Trophoblast cell (in vitro differentiated cells and primary cell): ENCODE results near the gene ARFGEF3. TPM values are rescaled to one million over a fixed set of nuclear protein-coding genes. Genes with fewer than 3 reads are reported as not detected.

Experiments used
- DNase-seq, 2 donors: peaks; one replicate each; pipeline ENCODE4 v3.0.0-alpha.2; 2016
- H2AFZ ChIP-seq: 2 replicates; pipeline ENCODE4 v1.6.1; 2013; ENCODE audit warnings: low read length, moderate library complexity, mild to moderate bottlenecking; ENCODE audit not compliant: insufficient read depth, poor library complexity
- H2AK5ac ChIP-seq: 2 replicates; pipeline ENCODE4 v1.6.1; 2013; ENCODE audit warnings: mild to moderate bottlenecking, low read length
- H2BK120ac ChIP-seq: 2 replicates; pipeline ENCODE4 v1.6.1; 2013; ENCODE audit warnings: low read length, mild to moderate bottlenecking, moderate library complexity; ENCODE audit not compliant: insufficient read depth, poor library complexity
- H2BK12ac ChIP-seq: 2 replicates; pipeline ENCODE4 v1.6.1; 2013; ENCODE audit warnings: mild to moderate bottlenecking, low read length, moderate library complexity
- H2BK5ac ChIP-seq: 2 replicates; pipeline ENCODE4 v1.6.1; 2013; ENCODE audit warnings: low read length, low read depth, moderate library complexity, mild to moderate bottlenecking; ENCODE audit not compliant: poor library complexity
- H3K14ac ChIP-seq: 2 replicates; pipeline ENCODE4 v1.6.1; 2013; ENCODE audit warnings: mild to moderate bottlenecking, low read length
- H3K18ac ChIP-seq: 2 replicates; pipeline ENCODE4 v1.6.1; 2013; ENCODE audit warnings: mild to moderate bottlenecking, low read length
- H3K23ac ChIP-seq: 2 replicates; pipeline ENCODE4 v1.6.1; 2013; ENCODE audit warnings: low read length
- H3K27ac ChIP-seq: 2 replicates; pipeline ENCODE4 v1.5.1; 2013; ENCODE audit warnings: low read depth, mild to moderate bottlenecking, inconsistent platforms, low read length, moderate library complexity
- H3K27me3 ChIP-seq: 2 replicates; pipeline ENCODE4 v1.6.1; 2013; ENCODE audit warnings: inconsistent platforms, mild to moderate bottlenecking, low read length, moderate library complexity; ENCODE audit not compliant: insufficient read depth
- H3K36me3 ChIP-seq, 2 experiments: 1 replicate in 1 of 2; 2 replicates in 1 of 2; pipeline ENCODE4 v1.6.1; 2013; ENCODE audit warnings: low read length in 2 of 2, mild to moderate bottlenecking in 2 of 2, moderate library complexity in 1 of 2; ENCODE audit not compliant: insufficient read depth in 2 of 2, control insufficient read depth in 1 of 2
- H3K4ac ChIP-seq: 2 replicates; pipeline ENCODE4 v1.6.1; 2013; ENCODE audit warnings: low read depth, mild to moderate bottlenecking, low read length, moderate library complexity
- H3K4me1 ChIP-seq, 2 experiments: 1 replicate in 1 of 2; 2 replicates in 1 of 2; pipeline ENCODE4 v1.6.1; 2013; ENCODE audit warnings: low read length in 2 of 2, mild to moderate bottlenecking in 2 of 2, moderate library complexity in 1 of 2; ENCODE audit not compliant: insufficient read depth in 2 of 2, control insufficient read depth in 1 of 2
- H3K4me2 ChIP-seq: 2 replicates; pipeline ENCODE4 v1.6.1; 2013; ENCODE audit warnings: inconsistent platforms, mild to moderate bottlenecking, low read length, moderate library complexity
- H3K4me3 ChIP-seq: 2 replicates; pipeline ENCODE4 v1.5.1; 2013; ENCODE audit warnings: mild to moderate bottlenecking, low read depth, low read length, inconsistent platforms
- H3K79me1 ChIP-seq: one replicate; pipeline ENCODE4 v1.6.1; 2013; ENCODE audit warnings: low read length
- H3K79me2 ChIP-seq: 2 replicates; pipeline ENCODE4 v1.6.1; 2013; ENCODE audit warnings: low read length, mild to moderate bottlenecking; ENCODE audit not compliant: control insufficient read depth, insufficient read depth, poor library complexity
- H3K9ac ChIP-seq: 2 replicates; pipeline ENCODE4 v1.6.1; 2013; ENCODE audit warnings: mild to moderate bottlenecking, low read length
- H3K9me3 ChIP-seq: 2 replicates; pipeline ENCODE4 v1.6.1; 2013; ENCODE audit warnings: low read depth, mild to moderate bottlenecking, control low read depth, inconsistent platforms, low read length; ENCODE audit not compliant: insufficient read depth
- H4K12ac ChIP-seq: 2 replicates; pipeline ENCODE4 v1.6.1; 2013; ENCODE audit warnings: low read depth, mild to moderate bottlenecking, low read length, moderate library complexity
- H4K8ac ChIP-seq: 2 replicates; pipeline ENCODE4 v1.6.1; 2013; ENCODE audit warnings: low read depth, mild to moderate bottlenecking, low read length, moderate library complexity
- H4K91ac ChIP-seq: one replicate; pipeline ENCODE4 v1.6.1; 2013; ENCODE audit warnings: low read depth, mild to moderate bottlenecking, low read length, moderate library complexity
- WGBS: extraction: QIAGEN DNeasy Blood & Tissue Kit; methylation state at CpG from one replicate; pipeline ENCODE4 v1.1.7; 2013; ENCODE audit warnings: missing lambda C conversion rate; ENCODE audit not compliant: insufficient read length, insufficient coverage; ENCODE audit errors: extremely low coverage; 5-methylcytosine and 5-hydroxymethylcytosine counted together
- polyA plus RNA-seq: library from polyadenylated mRNA; stranded (reverse); fragments of 200-250 nt; gene quantifications from 2 replicates; pipeline ENCODE4 v1.2.3, GENCODE V29; 2013

The ARFGEF3 gene
- 0.12 TPM in 2 replicates for polyA plus RNA-seq

GRCh38 chr6:138161338-138162110 lies at the start of gene ARFGEF3:
Gene ARFGEF3 (plus strand): TSS chr6:138161939. CDS start chr6:138162087, 148 bp downstream.
- H4K8ac ChIP-seq: peak within 1 kb of the TSS; percentile 4
- no peak within 1 kb of the TSS for H3K9ac ChIP-seq
- H4K12ac ChIP-seq: no peak within 1 kb of the TSS
- H3K27me3 ChIP-seq: peaks cover 27% of the 10 kb centered on the region
- no peaks in the 10 kb centered on the region for H3K36me3 ChIP-seq
- no peak within 1 kb of the TSS for H3K27ac ChIP-seq
- no peak within 1 kb of the TSS for H3K23ac ChIP-seq
- H3K14ac ChIP-seq: no peak within 1 kb of the TSS
- DNase-seq: peak; percentile 77 to 90
- no peak within 1 kb of the TSS for H2BK120ac ChIP-seq
- no peak within 1 kb of the TSS for H3K4ac ChIP-seq
- no CpG with 5 or more reads among the region's 93 CpGs for WGBS
- peak within 1 kb of the TSS; percentile 39 for H3K18ac ChIP-seq
- no peaks in the 10 kb centered on the region for H3K79me1 ChIP-seq
- peak within 1 kb of the TSS; percentile 68 for H3K4me3 ChIP-seq
- H3K79me2 ChIP-seq: no peaks in the 10 kb centered on the region
- peaks cover 4 to 7% of the 10 kb centered on the region in 2 experiments for H3K4me1 ChIP-seq
- peak within 1 kb of the TSS; percentile 97 for H3K4me2 ChIP-seq
- no peak within 1 kb of the TSS for H2BK12ac ChIP-seq
- H2AK5ac ChIP-seq: no peak within 1 kb of the TSS
- H2BK5ac ChIP-seq: no peak within 1 kb of the TSS
- no peak within 1 kb of the TSS for H4K91ac ChIP-seq
- peak within 1 kb of the TSS; percentile 50 for H2AFZ ChIP-seq
- H3K9me3 ChIP-seq: peaks cover 3% of the 10 kb centered on the region

- no peak for DNase-seq
- no peaks in the 10 kb centered on the region for H3K79me2 ChIP-seq
- no peak overlapping the region for H3K4me2 ChIP-seq
- WGBS: no CpG with 5 or more reads among the region's 3 CpGs
- H3K4me3 ChIP-seq: no peak overlapping the region
- H2BK120ac ChIP-seq: no peak overlapping the region
- no peak overlapping the region for H3K14ac ChIP-seq
- H3K9me3 ChIP-seq: no peaks in the 10 kb centered on the region
- peaks cover 2% of the 10 kb centered on the region for H3K79me1 ChIP-seq
- H2BK5ac ChIP-seq: no peak overlapping the region
- H4K8ac ChIP-seq: no peak overlapping the region
- no peak overlapping the region for H3K23ac ChIP-seq
- H3K18ac ChIP-seq: no peak overlapping the region
- no peak overlapping the region for H2BK12ac ChIP-seq
- H3K4ac ChIP-seq: no peak overlapping the region
- no peaks in the 10 kb centered on the region for H3K36me3 ChIP-seq
- H3K27ac ChIP-seq: no peak overlapping the region
- no peak overlapping the region for H4K91ac ChIP-seq
- peaks cover 0 to 3% of the 10 kb centered on the region in 2 experiments for H3K4me1 ChIP-seq
- no peak overlapping the region for H2AK5ac ChIP-seq
- H4K12ac ChIP-seq: no peak overlapping the region
- H3K27me3 ChIP-seq: no peaks in the 10 kb centered on the region
- no peak overlapping the region for H2AFZ ChIP-seq
- H3K9ac ChIP-seq: no peak overlapping the region
These were observed 48.0 kb upstream of the ARFGEF3 start for GRCh38 chr6:138113588-138114210.

GRCh38 chr6:138115201-138115600 lies 46.5 kb upstream of the ARFGEF3 start:
- Histone ChIP-seq H3K27ac (no peak overlapping the region), H3K4me2 (no peak overlapping the region), H3K18ac (no peak overlapping the region), H3K14ac (no peak overlapping the region), H3K4me1 (peaks cover 0 to 3% of the 10 kb centered on the region in 2 experiments), H2BK12ac (peak overlapping the region; percentile 46), H3K36me3 (no peaks in the 10 kb centered on the region), H3K4me3 (no peak overlapping the region), H2BK120ac (no peak overlapping the region), H2BK5ac (no peak overlapping the region), H2AFZ (no peak overlapping the region), H3K79me2 (no peaks in the 10 kb centered on the region), H3K4ac (no peak overlapping the region), H2AK5ac (no peak overlapping the region), H4K12ac (no peak overlapping the region), H3K27me3 (no peaks in the 10 kb centered on the region), H3K79me1 (peaks cover 2% of the 10 kb centered on the region), H3K23ac (no peak overlapping the region), H3K9ac (no peak overlapping the region), H4K91ac (no peak overlapping the region), H4K8ac (no peak overlapping the region), H3K9me3 (no peaks in the 10 kb centered on the region)
- no peak for DNase-seq
- no CpG with 5 or more reads among the region's 7 CpGs for WGBS

GRCh38 chr6:138115877-138116660 lies 45.7 kb upstream of the ARFGEF3 start:
- H2BK5ac ChIP-seq: peak overlapping the region; percentile 36
- no peak overlapping the region for H3K9ac ChIP-seq
- peak overlapping the region; percentile 81 for H3K27ac ChIP-seq
- H3K4me1 ChIP-seq: peaks cover 0 to 3% of the 10 kb centered on the region in 2 experiments
- no peak overlapping the region for H2BK120ac ChIP-seq
- H3K79me2 ChIP-seq: no peaks in the 10 kb centered on the region
- no peak overlapping the region for H4K91ac ChIP-seq
- H4K12ac ChIP-seq: no peak overlapping the region
- no peak overlapping the region for H2AFZ ChIP-seq
- H3K18ac ChIP-seq: no peak overlapping the region
- H3K14ac ChIP-seq: no peak overlapping the region
- no peaks in the 10 kb centered on the region for H3K36me3 ChIP-seq
- no peaks in the 10 kb centered on the region for H3K27me3 ChIP-seq
- no peak overlapping the region for H3K23ac ChIP-seq
- no peak overlapping the region for H3K4ac ChIP-seq
- H3K9me3 ChIP-seq: no peaks in the 10 kb centered on the region
- no peak overlapping the region for H4K8ac ChIP-seq
- H2BK12ac ChIP-seq: no peak overlapping the region
- DNase-seq: peak; percentile 93 to 99
- H3K4me2 ChIP-seq: peak overlapping the region; percentile 35
- H3K79me1 ChIP-seq: peaks cover 2% of the 10 kb centered on the region
- H3K4me3 ChIP-seq: no peak overlapping the region
- no CpG with 5 or more reads among the region's 13 CpGs for WGBS
- no peak overlapping the region for H2AK5ac ChIP-seq
